DND-41 (cell line): Measurements from ENCODE around the gene CYTIP.

ENCODE experiments used
- ATAC-seq: fragments of 200-7000 bp; cut with Tn5 transposase; 3 replicates; pipeline ENCODE4 v1.9.1; 2021; ENCODE audit warnings: low read depth; ENCODE audit not compliant: insufficient read depth
- DNase-seq: peaks from one replicate; pipeline ENCODE4 v3.0.0-alpha.2; 2020
- H2AFZ ChIP-seq: 2 replicates; pipeline ENCODE4 v1.6.0; 2012; ENCODE audit warnings: low read depth, low read length
- H3K27ac ChIP-seq: 2 replicates; pipeline ENCODE4 v1.5.1; 2012; ENCODE audit warnings: low read length, inconsistent platforms
- H3K27me3 ChIP-seq: fragments of 200-600 bp; sonication (generic); 2 replicates; pipeline ENCODE4 v1.6.0; 2012; ENCODE audit warnings: low read length, mild to moderate bottlenecking, inconsistent platforms; ENCODE audit not compliant: insufficient read depth, poor library complexity
- H3K36me3 ChIP-seq: 2 replicates; pipeline ENCODE4 v1.5.1; 2012; ENCODE audit warnings: low read length, inconsistent platforms; ENCODE audit not compliant: insufficient read depth
- H3K4me1 ChIP-seq: 2 replicates; pipeline ENCODE4 v1.5.1; 2012; ENCODE audit warnings: mild to moderate bottlenecking, low read length; ENCODE audit not compliant: insufficient read depth
- H3K4me2 ChIP-seq: 2 replicates; pipeline ENCODE4 v1.6.0; 2012; ENCODE audit warnings: mild to moderate bottlenecking, moderate library complexity, low read length, inconsistent platforms; ENCODE audit not compliant: insufficient read depth
- H3K4me3 ChIP-seq, 2 experiments: fragments of 200-600 bp in 1 of 2; shearing (Covaris generic) in 1 of 2; 2 replicates each; pipeline ENCODE4 v1.5.1; 2012 to 2016; ENCODE audit warnings: inconsistent platforms in 2 of 2, low read length in 2 of 2, mild to moderate bottlenecking in 2 of 2, low read depth in 1 of 2, moderate library complexity in 1 of 2
- H3K79me2 ChIP-seq: 2 replicates; pipeline ENCODE4 v1.6.0; 2012; ENCODE audit warnings: low read length, inconsistent platforms; ENCODE audit not compliant: insufficient read depth
- H3K9ac ChIP-seq: 2 replicates; pipeline ENCODE4 v1.6.0; 2012; ENCODE audit warnings: low read depth, mild to moderate bottlenecking, inconsistent platforms, low read length, moderate library complexity
- H3K9me3 ChIP-seq: 2 replicates; pipeline ENCODE4 v1.5.1; 2012; ENCODE audit warnings: low read length, moderate library complexity, mild to moderate bottlenecking, inconsistent platforms; ENCODE audit not compliant: insufficient read depth, severe bottlenecking
- H4K20me1 ChIP-seq: 2 replicates; pipeline ENCODE4 v1.6.0; 2012; ENCODE audit warnings: low read length; ENCODE audit not compliant: insufficient read depth
- EZH2 ChIP-seq: IDR thresholded peaks from 3 replicates; pipeline ENCODE4 v1.6.1; 2012; ENCODE audit warnings: borderline replicate concordance, low read depth, mild to moderate bottlenecking, moderate library complexity, low read length, inconsistent platforms; ENCODE audit not compliant: severe bottlenecking
- TF ChIP-seq, protein P1 (sequence below): IDR thresholded peaks from 2 replicates; pipeline ENCODE4 v1.5.1; 2012; ENCODE audit warnings: borderline replicate concordance, low read length, moderate library complexity, mild to moderate bottlenecking; ENCODE audit not compliant: poor library complexity, severe bottlenecking; ENCODE audit errors: extremely low read depth

Gene CYTIP

GRCh38 chr2:157488877-157489276 lies 45.0 kb upstream of the CYTIP start:
- ATAC-seq, result no peak
- Histone ChIP-seq H3K4me2 (no peak overlapping the region), H3K4me3 (no peak overlapping the region)

DNA sequence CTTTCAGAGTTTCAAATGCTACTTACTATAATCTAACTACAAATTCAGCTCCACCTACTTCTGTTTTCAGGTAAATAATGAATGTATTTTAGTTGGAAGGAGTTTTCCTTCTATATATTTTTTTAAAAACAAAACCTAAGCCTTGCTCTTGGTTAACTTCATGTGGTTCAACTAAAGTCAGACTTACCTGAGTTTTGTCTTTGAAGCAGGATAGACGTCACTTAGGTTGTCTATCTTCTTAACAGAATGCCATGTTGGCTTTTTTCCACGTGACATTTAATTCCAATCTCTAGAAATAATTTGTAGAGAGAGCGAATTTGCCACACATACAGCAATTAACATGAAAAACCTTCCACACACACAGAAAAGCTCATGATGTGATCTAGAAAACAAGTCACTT lies 43.9 kb upstream of the CYTIP start:
- Histone ChIP-seq H3K36me3 (no peaks in the 10 kb centered on the region), H3K9ac (no peak overlapping the region), H3K4me1 (no peaks in the 10 kb centered on the region), H3K4me2 (no peak overlapping the region), H2AFZ (no peak overlapping the region), H3K79me2 (no peaks in the 10 kb centered on the region), H3K27ac (no peak overlapping the region), H4K20me1 (no peaks in the 10 kb centered on the region), H3K9me3 (no peaks in the 10 kb centered on the region), H3K27me3 (peaks cover 13% of the 10 kb centered on the region), H3K4me3 (no peak overlapping the region)
- DNase-seq (no peak), ATAC-seq (no peak)
- TF ChIP-seq, protein P1, sequence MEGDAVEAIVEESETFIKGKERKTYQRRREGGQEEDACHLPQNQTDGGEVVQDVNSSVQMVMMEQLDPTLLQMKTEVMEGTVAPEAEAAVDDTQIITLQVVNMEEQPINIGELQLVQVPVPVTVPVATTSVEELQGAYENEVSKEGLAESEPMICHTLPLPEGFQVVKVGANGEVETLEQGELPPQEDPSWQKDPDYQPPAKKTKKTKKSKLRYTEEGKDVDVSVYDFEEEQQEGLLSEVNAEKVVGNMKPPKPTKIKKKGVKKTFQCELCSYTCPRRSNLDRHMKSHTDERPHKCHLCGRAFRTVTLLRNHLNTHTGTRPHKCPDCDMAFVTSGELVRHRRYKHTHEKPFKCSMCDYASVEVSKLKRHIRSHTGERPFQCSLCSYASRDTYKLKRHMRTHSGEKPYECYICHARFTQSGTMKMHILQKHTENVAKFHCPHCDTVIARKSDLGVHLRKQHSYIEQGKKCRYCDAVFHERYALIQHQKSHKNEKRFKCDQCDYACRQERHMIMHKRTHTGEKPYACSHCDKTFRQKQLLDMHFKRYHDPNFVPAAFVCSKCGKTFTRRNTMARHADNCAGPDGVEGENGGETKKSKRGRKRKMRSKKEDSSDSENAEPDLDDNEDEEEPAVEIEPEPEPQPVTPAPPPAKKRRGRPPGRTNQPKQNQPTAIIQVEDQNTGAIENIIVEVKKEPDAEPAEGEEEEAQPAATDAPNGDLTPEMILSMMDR, result no peak
- no peak for TF ChIP-seq EZH2

More at GRCh38 chr2:157488877-157489276, 45.0 kb upstream of the CYTIP start:
- H2AFZ ChIP-seq, result no peak overlapping the region
- TF ChIP-seq EZH2, result no peak
- TF ChIP-seq, protein P1, result no peak
- no peak overlapping the region for H3K9ac ChIP-seq
- no peak overlapping the region for H3K27ac ChIP-seq
- peaks cover 13% of the 10 kb centered on the region for H3K27me3 ChIP-seq
- H4K20me1 ChIP-seq, result no peaks in the 10 kb centered on the region
- DNase-seq, result no peak
- H3K4me1 ChIP-seq, result no peaks in the 10 kb centered on the region
- no peaks in the 10 kb centered on the region for H3K36me3 ChIP-seq
- H3K9me3 ChIP-seq, result no peaks in the 10 kb centered on the region
- H3K79me2 ChIP-seq, result no peaks in the 10 kb centered on the region

DNA sequence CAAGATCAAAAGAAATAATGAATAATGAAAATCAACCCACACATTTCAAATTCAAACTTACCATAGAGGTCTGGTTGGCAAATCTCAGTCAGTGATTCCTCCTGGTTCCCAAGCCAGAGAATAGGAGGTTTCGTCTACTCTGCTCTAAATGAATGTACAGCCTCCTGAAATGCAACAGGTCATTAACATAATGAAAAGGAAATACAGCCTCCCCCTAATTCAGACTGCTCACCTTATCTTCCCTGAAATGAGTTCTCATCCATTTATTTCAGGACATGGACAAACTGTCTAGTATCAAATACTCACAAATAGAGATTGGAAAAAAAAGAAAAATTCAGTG lies 43.4 kb upstream of the CYTIP start:
- Histone ChIP-seq H3K79me2 (no peaks in the 10 kb centered on the region), H4K20me1 (no peaks in the 10 kb centered on the region), H3K36me3 (no peaks in the 10 kb centered on the region), H3K9ac (no peak overlapping the region), H3K4me2 (no peak overlapping the region), H3K4me1 (no peaks in the 10 kb centered on the region), H3K4me3 (no peak overlapping the region), H3K27ac (no peak overlapping the region), H2AFZ (no peak overlapping the region), H3K9me3 (no peaks in the 10 kb centered on the region), H3K27me3 (peaks cover 16% of the 10 kb centered on the region)
- ATAC-seq (no peak), DNase-seq (no peak)
- no peak for TF ChIP-seq EZH2
- TF ChIP-seq, protein P1, result no peak

- Histone ChIP-seq H2AFZ (no peak overlapping the region), H3K27me3 (peaks cover 16% of the 10 kb centered on the region), H4K20me1 (no peaks in the 10 kb centered on the region), H3K36me3 (no peaks in the 10 kb centered on the region), H3K9me3 (no peaks in the 10 kb centered on the region), H3K27ac (no peak overlapping the region), H3K4me3 (no peak overlapping the region), H3K79me2 (no peaks in the 10 kb centered on the region), H3K4me2 (no peak overlapping the region), H3K9ac (no peak overlapping the region), H3K4me1 (no peaks in the 10 kb centered on the region)
- TF ChIP-seq, protein P1, result no peak
- TF ChIP-seq EZH2, result no peak
- ATAC-seq (no peak), DNase-seq (no peak)
Measured at GRCh38 chr2:157486596-157487270, 42.8 kb upstream of the CYTIP start.
